ENCODE data around the gene C1QTNF8.
"Not testable (repeated sequence)": the region's sequence is repeated elsewhere in the genome, so short reads cannot be mapped to it uniquely, and the experiment has no call there.

Gene C1QTNF8

DNA sequence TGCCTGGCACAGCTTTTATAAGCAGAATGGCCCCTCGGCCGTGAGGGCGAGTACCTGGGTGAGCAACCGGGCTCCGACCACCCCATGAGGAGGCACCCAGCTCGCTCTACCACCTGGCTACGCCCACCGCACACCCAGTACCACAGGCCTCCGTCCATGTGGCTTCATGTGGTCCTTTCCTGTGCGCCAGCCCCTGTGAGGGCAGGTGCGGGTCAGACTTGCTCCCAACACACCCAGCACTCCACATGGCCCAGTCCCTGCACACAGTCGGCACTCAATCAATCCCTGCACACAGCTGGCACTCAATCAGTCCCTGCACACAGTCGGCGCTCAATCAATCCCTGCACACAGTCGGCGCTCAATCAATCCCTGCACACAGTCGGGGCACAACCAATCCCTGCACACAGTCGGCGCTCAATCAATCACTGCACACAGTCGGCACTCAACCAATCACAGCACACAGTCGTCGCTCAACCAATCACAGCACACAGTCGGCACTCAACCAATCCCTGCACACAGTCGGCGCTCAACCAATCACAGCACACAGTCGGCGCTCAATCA, 4.0 kb downstream of the C1QTNF8 start:
- no peak for DNase-seq

DNA sequence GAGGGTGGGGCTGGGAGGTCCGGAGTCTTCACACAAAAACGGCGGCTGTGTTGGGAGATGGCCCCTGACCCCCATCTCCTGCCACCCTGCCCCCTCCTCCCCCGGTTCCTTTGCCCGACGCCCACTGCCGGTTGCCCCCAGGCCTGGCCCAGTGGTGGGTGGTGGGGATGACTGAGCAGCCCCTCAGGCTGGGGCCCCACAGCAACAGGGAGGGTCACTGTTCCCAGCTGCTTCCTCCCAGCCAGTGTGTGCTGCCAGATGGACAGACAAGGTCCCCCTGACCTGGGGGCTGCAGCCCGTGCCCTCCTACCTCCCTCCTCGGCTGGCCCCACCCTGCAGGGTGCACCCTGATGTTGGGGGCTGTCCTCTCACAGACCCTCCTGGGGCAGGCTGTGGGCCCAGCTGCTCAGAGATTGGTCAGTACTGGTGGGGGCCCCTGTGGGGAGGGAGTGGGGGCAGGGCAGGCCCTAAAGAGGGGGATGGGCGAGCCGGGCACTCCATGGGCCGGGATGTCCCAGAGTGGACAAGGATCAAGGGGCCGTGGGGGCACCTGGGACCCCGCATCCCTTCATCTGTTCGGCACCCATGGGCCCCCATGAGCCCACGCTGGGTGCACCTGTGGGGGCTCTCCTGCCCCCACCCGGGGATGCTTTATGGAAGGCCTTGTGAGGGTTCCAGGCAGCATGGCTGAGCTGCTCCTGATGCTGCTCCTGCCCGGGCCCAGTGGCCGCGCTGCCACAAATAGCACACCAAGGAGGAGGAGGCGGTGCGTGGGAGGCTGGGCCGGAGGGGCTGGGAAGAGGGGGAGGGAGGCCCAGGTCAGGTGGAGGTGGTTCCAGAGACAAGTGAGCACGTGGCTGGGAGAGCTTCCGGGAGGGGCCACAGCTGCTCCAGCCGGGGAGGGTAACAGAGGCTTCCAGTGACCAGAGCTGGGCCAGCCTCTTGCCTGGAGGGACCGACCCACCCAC, 5.1 kb downstream of the C1QTNF8 start:
- DNase-seq: no peak

DNA sequence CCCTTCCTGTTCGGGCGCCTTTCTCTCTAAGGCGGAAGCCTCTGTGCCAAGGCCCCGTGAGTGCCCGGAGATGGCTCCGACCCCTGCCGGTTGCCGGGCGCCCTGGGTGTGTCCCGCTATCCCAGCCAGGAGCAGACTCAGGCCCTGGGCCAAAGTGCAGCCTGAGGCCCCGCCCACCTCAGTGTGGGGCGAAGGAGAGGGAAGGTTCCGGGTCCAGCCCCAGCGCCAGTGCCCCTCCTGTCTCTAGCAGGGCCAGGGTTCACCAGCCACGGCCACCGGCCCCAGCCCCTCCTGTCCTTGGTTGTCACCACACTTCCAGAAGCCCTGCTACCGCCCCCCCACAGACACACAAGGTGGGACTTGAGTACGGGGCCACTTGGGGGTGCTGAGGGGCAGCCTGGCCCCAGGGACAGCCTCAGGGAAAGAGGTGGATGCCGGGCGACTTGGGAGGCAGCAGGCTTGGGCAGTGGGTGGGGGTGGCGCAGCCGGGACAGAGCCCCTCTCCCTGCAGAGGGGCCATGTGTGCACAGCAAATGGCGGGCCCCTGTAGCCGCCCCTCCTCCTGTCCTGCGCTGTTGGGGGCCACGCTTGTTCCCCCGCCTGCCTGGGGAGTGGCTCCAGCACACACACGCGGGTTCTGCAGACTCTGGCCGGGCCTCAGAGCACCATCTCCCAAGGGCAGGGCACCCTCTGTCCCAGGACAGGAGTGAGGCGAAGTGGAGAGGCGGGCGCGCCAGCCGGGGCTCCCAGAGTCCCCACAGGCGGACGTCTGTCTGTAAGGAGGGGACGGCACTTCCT, 6.0 kb downstream of the C1QTNF8 start:
- no peak for DNase-seq

DNA sequence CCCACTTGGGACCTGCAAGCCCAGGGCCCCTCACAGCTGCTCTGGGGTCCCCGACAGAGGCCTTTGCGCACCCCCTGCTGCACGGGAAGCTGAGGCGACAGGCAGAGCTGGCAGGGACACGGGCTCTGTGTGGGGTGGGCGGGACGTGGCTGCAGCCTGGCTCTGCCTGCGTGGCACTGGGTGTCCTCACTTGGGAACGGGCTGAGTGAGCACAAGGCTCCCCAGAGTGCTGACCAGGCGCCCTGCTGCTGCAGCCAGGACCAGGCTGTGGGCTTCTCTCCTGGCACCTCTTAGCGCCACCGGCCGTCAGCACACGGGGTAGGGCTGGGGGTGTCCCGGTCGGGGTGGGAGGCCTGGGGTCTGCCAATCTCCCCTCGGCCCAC, 6.6 kb downstream of the C1QTNF8 start:
- no peak for DNase-seq

DNA sequence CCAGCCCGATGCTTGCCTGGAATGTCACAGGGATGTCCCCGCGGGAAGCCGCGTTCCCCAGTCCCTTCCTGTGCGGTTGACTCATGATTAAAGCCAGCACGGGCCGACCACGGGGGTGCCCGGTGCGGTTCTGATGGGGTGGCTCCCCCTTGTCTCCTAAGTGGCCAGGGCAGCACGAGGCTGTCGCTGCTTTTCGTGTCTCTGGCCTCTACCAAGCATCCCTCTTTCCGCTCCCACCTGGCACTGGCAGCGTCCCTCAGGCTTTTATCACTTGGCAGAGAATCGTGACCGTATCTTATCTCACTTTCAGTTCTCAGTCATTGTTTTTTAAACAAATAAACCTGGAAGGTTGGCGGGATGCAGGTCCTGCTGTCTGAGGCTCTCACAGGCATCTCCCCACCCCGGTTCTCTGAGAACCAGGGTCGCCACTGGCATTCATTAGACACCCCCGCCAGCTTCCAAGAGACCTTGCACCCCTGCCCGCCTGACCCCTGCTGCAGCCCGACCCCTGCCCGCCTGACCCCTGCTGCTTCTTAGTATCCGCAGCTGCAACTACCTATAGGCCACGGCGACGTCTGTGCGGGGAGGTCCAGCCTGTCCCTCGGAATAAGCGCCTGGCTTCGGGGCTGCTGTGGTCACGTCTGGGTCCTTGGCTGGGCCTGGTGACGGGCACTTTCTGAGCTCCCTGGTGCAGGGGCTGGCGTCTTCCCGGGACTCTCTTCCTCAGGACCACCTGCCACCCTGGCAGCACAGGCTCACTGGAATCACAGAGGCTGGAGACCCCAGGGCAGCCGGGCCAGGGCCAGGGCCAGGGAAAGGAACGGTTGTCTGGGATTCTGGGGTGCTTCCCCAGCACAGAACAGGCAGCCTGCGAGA, 7.5 kb downstream of the C1QTNF8 start:
- DNase-seq: no peak

GRCh38 chr16:1086443-1086842, 9.6 kb downstream of the C1QTNF8 start:
- DNase-seq: not testable (repeated sequence)

- no peak for DNase-seq
These were observed 11.1 kb downstream of the C1QTNF8 start for GRCh38 chr16:1084971-1085370.

GRCh38 chr16:1082952-1083675, 12.9 kb downstream of the C1QTNF8 start:
- no peak for DNase-seq

- no peak for DNase-seq
These were observed 13.6 kb downstream of the C1QTNF8 start for GRCh38 chr16:1082266-1082951.

- no peak for DNase-seq
These were observed 14.2 kb downstream of the C1QTNF8 start for GRCh38 chr16:1081734-1082265.

- DNase-seq: no peak
These were observed 15.0 kb downstream of the C1QTNF8 start for GRCh38 chr16:1080801-1081733.

DNA sequence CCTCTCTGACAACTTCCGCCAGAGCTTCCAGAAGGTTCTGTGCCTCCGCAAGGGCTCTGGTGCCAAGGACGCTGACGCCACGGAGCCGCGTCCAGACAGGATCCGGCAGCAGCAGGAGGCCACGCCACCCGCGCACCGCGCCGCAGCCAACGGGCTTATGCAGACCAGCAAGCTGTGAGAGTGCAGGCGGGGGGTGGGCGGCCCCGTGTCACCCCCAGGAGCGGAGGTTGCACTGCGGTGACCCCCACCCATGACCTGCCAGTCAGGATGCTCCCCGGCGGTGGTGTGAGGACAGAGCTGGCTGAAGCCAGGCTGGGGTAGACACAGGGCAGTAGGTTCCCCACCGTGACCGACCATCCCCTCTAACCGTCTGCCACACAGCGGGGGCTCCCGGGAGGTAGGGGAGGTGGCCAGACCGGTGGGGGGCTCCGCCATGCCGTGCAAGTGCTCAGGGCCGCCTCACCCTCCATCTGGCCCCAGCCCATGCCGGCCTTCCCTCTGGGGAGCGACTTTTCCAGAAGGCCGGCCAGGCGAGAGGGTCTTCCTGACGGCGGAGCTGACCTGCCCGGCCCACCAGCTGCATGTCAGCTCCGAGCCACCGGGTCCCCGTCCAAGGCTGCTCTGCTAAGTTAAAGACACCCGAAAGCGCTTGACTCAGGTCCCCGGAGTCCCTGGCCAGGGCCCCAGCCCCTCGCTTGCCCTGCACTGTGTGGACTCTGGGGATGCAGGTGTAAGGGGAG, 16.1 kb downstream of the C1QTNF8 start:
- DNase-seq: no peak

GRCh38 chr16:1079341-1079740, 16.7 kb downstream of the C1QTNF8 start:
- no peak for DNase-seq

DNA sequence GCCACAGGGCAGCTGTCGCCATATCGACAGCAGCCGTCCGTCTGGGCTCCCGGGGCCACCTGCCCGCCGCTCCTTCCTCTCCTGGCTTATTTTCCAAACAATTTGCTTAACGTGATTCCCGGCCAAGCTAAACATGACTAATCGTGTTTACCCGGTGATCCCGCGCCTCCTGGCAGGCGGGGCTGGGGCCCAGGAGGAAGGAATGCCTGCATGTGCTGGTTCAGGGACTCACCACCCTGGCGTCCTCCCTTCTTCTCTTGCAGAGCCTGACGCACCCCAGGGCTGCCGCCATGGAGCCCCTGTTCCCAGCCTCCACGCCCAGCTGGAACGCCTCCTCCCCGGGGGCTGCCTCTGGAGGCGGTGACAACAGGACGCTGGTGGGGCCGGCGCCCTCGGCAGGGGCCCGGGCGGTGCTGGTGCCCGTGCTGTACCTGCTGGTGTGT, 17.4 kb downstream of the C1QTNF8 start:
- DNase-seq: no peak

DNA sequence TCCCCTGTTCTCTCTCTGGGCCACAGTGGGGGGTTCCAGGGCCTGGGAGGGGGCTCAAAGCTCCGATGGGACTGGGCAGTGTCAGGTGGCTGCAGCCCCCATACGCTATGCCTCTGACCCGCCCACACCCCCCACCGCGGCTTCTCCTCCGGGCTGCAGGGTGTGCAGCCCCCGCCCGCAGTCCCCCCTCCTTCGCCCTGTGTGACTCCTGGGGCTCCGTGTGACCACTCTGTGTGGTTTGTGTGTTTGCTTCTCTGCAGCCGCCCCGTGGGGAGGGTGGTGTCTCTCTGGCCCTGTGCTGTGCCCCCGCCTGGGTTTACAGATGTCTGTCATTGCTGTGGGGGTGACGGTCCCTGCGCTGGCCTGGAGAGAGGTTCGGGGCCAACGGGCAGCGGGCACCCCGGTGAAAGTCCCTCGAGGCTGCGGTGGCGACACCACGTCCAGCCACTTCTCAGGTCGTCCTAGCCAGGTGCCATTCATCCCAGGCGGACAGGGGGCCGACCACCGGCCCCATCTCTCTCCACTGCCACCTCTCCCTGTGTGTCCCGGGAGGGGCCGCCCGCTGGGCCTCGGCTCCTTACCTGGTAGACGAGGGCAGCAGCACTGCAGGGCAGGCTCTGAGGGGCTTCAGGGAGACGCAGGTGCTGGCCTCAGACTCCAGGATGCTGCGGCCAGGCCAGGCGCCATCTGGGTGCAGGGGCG, 18.0 kb downstream of the C1QTNF8 start:
- no peak for DNase-seq

GRCh38 chr16:1076801-1077576, 19.1 kb downstream of the C1QTNF8 start:
- no peak for DNase-seq

- DNase-seq: no peak
These were observed 20.5 kb downstream of the C1QTNF8 start for GRCh38 chr16:1075546-1075945.

GRCh38 chr16:1074379-1074649, 21.7 kb downstream of the C1QTNF8 start:
- DNase-seq: no peak

Data from NCI-H1930 (cell line).